ENCODE data around the gene PEAK3.

Gene PEAK3

GRCh38 chr19:2315818-2316353 lies 33.9 kb upstream of the PEAK3 start:
- no peak for DNase-seq (ENCODE audit: low read depth in 3 of 3)

DNA sequence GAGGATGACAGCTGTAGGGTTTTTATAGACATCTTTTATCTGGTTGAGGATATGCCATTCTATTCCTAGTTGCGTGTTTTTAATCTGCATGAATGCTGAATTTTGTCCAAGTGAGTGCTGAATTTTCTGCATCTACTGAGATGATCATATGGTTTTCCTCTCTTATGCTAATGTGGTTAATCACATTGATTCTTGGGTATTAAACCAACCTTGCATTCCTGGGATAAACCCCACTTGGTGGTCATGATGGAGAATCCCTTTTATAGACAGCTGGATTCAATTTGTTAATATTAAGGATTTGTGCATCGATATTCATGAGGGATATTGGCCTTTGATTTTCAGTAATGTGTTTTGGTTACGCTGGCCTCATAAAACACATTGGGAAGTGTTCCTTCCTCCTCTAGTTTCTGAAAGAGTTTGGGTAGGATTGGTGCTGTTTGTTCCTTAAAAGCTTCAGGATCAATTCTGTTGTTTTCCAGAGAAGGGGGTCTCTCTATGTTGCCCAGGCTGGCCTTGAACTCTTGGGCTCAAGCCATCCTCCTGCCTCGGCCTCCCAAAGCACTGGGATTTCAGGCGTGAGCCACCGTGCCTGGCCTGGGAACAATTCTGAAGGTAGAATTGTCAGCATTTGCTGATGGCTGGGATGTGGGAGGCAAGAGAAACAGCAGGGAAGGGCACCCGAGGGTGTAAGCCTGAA lies 33.3 kb upstream of the PEAK3 start:
- DNase-seq (ENCODE audit: low read depth in 3 of 3): no peak

DNA sequence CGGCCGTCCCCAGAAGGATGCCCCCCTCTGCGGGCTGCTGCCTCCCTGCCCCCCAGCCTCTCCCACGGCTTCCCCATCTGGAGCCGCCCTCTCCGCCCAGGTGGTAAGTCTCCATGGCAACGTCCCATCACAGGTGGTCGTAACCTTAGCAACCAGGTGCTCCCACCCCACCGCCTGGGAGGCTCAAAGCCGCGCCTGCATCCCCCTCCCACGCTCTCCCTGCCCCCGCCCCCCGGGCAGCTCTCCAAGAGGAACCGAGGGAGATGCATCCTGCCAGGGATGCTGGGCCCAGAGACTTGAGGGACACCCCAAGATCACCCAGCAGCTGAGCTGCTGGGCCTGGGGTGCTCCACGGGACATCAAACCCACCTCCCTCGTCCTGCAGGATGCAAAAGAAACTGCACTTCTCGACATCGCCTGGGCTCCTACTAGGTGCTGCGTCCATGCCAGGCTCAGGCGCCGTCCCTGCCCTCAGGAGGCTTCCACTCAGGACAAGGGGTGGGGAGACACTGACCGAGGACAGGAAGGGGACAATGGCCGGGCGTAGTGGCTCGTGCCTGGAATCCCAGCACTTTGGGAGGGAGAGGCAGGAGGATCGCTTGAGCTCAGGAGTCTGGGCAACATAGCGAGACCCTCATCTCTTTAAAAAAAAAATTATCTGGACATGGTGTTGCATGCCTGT lies 31.0 kb upstream of the PEAK3 start:
- DNase-seq (ENCODE audit: low read depth in 3 of 3): no peak

GRCh38 chr19:2311093-2311492 lies 29.1 kb upstream of the PEAK3 start:
- DNase-seq (ENCODE audit: low read depth in 3 of 3): no peak

DNA sequence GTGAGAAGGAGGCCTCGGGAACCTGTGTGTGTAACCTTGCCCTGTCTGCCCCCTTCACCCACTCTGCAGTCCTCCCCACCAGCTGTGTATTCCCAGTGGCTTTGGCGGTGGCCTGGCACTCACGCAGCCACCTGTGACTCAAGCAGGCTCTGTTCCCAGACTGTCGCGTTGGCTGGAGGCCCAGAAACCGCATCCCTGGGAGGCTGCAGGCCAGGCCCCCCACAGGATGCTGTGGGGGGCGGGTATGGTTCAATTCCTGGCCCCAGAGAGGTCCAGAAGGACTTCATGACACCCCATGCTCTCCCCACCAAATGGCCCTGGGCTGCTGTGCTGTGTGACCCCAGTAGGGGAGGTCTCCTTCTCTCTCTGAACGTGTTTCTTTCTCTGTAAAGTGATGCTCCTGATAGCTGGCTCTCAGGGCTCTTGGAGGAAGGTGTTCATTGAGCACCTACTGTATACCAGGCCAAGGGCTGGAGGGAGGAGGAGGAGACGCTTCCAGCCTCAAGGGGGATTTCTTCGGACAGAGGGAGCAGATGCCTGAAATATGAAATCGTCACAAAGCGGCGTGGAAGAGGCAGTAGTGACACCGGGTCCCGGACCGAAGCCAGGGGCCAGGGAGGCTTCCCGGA lies 27.9 kb upstream of the PEAK3 start:
- no peak for DNase-seq (ENCODE audit: low read depth in 3 of 3)

GRCh38 chr19:2308114-2308556 lies 26.2 kb upstream of the PEAK3 start, which contains the start of gene LINGO3:
LINGO3 (minus strand) TSS chr19:2308154; CDS start chr19:2291776, 16,378 bp downstream.
- DNase-seq (ENCODE audit: low read depth in 3 of 3): no peak

DNA sequence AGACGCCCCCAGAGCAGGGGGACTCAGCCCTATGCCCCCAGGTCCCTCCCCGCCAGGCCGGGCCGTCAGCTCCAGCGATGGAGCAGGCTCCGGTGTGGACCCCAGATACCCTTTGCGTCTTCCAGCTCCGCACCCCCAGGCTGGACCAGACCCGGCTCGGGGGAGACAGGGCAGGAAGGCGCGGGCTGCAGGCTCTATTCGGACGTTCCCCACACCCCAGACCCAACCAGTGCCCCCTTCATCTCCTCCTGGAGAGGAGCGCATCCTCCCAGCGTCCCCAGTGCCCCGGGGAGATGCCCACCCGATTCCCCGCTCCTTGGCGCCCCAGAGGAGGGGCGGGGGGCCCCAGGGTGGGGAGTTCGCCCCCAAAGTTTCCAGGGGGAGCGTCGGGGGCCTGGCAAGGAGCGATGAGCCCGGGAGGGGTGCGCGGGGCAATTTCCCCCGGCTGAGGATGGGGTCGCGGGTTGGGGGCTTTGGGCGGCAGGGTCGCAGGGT lies 25.6 kb upstream of the PEAK3 start:
- DNase-seq (ENCODE audit: low read depth in 3 of 3): no peak

DNA sequence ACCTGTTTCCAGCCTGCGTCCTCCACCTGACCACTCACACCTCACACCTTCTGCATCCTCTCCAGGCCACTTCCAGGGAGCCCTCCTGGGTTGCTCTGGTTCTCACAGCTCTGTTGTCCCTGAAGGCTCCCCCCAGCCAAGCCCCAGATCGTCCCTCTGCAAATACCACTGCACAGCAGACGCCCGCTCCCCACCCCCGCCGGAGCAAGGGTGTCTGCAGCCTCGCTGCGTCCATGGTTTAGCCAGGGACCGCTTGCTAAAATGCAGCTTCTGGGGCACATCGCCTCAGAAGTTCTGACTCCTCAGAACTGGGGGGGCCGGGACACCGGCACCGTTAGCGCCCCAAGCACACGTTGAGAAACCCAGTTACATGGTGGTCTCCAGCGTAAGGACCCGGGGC lies 25.0 kb upstream of the PEAK3 start:
- DNase-seq (ENCODE audit: low read depth in 3 of 3): no peak

DNA sequence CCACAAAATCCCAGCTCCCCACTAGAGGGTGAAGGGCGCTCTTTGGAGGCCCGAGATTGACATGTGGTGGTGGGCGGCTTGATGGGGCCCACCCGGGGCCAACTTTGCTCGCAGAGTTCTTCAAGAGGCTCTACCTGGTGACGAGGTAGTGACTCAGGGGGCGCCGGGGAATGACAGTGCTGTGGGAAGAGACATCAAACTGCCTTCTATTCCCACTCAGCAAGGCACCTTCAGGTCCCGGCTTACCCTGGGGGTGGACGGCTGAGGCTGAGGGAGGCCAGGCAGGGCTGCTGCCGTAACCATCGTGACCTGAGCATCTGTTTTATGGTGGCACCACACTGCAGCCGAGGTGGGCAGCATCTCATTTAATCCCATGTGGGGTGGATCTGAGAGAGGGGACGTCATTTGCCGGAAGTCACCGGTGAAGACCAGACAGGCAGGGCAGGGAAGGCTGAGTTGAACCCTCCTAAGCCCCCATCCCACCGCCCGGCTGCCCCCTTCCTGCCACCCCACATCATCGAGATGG lies 24.4 kb upstream of the PEAK3 start:
- DNase-seq (ENCODE audit: low read depth in 3 of 3): no peak

GRCh38 chr19:2305452-2306280 lies 23.7 kb upstream of the PEAK3 start:
- DNase-seq (ENCODE audit: low read depth in 3 of 3): no peak

DNA sequence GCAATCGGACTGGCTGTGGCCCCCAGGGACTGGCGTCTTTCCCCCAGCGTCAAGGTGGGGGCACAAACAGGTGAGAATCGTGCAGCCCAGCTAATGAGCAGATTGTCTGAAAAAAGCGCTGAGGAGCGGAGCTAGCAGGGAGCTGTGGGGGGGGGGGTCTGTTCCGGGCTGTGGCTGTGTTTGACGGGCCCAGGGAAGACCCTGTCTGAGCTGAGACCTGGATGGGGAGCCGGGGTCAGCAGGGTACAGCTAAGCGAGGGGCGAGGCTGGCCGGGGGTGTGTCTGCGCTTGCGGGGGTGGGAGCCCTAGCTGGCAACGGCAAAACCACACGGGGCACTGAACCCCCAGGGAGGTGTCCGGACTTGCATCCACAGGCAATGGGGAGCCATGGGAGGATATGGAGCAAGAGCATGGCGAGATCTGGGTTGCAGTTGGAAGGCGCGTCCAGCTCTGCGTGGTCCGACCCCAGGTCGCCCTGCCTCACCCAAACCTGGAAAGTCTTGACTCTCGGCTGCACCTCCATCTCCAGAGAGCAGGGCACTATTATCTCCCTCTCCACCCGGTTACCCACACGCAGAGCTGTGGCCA lies 21.3 kb upstream of the PEAK3 start:
- no peak for DNase-seq (ENCODE audit: low read depth in 3 of 3)

DNA sequence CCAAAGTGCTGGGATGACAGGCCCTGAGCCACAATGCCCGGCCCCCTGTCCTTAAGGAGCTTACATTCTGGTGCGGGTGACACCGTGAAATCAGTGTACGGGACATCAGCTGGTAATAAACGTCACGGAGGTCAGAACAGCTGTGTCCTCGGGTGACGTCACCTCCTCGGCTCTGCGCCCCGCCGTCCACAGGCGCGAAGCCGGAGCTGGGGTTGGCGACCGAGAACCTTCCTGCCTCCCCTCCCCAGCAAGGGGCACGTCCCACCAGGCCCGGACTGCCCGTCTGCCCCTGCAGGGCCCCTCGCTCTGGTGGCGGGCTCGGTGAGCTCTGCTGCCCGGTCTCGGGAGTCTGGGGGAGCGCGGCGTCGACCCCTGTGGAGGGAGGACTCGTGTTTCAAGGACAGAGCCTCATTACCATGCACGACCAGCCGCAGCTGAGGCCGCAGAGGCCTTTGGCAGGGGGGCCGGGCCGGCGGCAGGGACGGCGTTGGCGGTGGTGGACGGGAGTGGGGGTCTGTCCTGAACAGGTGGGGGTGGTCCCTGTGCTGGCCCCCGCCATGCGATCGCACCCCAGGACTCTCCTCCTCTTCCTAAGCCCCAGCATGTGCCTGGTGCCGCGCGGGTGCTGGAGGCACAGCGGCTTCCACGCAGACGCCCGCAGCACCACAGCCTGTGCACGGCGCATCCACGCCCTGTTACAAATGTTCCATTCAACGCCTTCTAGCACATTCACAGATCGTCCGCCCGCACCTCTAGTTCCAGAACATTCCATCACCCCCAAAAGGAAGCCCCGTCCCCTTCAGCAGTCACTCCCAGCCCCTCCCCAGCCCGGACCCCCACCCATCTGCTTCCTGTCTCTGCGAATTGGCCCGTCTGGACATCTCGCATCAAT lies 20.6 kb upstream of the PEAK3 start:
- no peak for DNase-seq (ENCODE audit: low read depth in 3 of 3)

GRCh38 chr19:2300533-2300932 lies 18.6 kb upstream of the PEAK3 start:
- no peak for DNase-seq (ENCODE audit: low read depth in 3 of 3)

DNA sequence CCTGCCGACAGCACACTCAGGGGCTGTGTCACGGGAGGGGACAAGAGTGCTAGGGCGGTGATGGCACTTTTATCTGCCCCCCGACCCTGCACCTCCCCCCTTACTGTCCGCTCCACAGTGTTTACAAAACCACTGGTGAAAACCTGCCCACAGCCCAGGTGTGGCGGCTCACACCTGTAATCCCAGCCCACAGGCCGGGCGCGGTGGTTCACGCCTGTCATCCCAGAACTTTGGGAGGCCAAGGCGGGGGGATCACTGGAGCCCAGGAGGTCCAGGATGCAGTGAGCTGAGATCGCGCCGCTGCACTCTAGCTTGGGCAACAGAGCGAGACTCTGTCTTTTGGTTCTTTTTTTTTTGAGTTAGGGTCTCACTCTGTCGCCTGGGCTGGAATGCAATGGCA lies 14.2 kb upstream of the PEAK3 start:
- no peak for DNase-seq (ENCODE audit: low read depth in 3 of 3)

DNA sequence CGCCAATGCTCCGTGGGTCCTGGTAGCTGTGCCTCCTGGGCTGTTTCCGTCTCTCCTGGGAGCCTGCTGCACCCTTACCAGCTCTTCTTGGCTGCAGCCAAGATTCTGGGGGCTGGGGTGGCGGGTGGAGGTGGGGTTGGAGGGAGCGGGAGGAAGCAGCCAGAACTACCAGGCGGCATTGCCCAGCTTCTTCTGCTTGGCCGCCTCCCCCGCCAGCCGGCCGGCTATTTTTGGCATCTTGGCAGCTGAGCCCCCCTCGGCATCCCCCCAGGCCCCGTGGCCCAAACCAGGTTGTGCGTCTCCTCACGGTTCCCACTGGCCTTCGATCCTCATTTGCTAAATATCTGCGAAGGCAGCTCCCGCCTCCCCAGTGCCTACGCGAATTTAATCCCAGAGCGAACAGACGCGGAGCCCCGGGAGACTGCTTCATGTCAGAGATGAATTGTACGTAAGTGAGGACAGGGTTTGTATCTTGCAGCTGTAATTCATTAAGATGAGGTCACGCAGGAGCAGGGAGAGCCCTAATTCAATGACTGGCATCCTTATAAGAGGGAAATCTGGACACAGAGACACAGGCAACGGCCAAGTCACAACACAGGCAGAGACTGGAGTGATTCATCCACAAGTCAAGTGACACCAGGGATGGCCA lies 12.8 kb upstream of the PEAK3 start:
- no peak for DNase-seq (ENCODE audit: low read depth in 3 of 3)

DNA sequence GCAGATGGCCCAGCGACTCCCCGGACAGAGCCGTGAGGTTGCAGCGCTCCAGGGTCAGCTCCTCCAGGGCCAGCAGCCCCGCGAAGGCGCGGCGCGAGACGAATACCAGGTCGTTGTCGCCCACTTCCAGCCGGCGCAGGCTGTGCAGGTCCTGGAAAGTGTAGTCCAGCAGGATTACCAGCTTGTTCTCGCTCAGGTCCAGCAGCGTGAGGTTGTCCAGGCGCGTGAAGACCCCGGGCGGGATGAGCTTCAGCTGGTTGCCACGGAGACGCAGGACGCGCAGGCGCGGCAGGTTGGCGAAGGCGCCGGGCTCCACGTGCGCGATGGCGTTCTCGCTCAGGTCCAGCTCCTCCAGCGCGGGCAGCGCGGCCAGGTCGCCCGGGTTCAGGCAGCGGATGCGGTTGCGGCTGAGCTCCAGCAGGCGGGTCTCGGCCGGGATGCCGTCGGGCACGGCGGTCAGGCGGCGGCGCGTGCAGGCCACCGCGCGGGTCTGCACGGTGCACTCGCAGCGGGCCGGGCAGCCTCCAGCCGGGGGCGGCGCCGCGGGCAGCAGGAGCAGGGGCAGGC lies 9.3 kb upstream of the PEAK3 start:
- no peak for DNase-seq (ENCODE audit: low read depth in 3 of 3)

- no peak for DNase-seq (ENCODE audit: low read depth in 3 of 3)
Observed at GRCh38 chr19:2290441-2291184, 8.6 kb upstream of the PEAK3 start.

DNA sequence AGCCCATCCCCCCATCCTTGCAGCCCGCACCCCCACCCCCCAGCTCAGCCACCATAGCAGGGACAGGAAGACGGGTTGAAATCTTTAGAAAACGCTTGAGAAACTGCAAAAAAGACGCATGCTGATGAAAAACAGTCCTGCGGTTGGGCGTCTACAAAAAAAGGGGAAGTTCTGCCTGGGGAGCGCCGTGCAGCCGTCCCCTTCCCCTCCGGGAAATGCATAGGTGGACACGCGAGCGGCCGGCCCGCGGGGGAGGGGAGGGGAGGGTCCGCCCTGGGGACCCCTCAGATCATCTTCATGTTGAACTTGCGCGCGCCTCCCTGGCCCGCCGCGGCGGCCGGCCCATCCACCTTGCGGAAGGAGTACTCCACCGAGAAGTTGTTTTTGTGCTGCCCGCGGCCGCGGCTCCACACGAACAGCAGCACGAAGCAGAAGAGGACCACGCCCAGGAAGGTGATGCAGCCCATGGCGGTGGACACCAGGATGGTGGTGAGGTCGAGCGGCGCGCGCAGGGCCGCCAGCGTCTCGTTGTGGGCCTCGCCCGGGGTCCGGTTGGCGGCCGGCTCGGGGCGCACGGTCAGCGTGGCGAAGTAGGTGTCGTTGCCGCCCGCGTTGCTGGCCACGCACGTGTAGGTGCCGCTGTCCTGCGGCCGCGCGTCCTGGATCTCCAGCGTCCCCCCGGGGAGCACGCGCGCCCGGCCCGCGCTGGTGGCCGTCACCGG lies 7.9 kb upstream of the PEAK3 start:
- DNase-seq (ENCODE audit: low read depth in 3 of 3): no peak

Measured in stimulated activated CD4-positive, alpha-beta T cell treated with anti-CD3 and anti-CD28 coated beads, TNF-alpha, amount 100 ng/mL, for 4 hours (primary cell).